Mesendoderm (in vitro differentiated cells): ENCODE measurements around the gene TMEM141. TPM values are rescaled to one million over a fixed set of nuclear protein-coding genes. Genes with fewer than 3 reads are reported as not detected.
"Not testable (repeated sequence)": the region's sequence is repeated elsewhere in the genome, so short reads cannot be mapped to it uniquely, and the experiment has no call there.

ENCODE experiments used
- DNase-seq: peaks from one replicate; pipeline ENCODE4 v3.0.0; 2013
- H2AK5ac ChIP-seq: 2 replicates; pipeline ENCODE4 v1.6.1; 2013; ENCODE audit warnings: low read length, inconsistent platforms
- H2BK120ac ChIP-seq: 2 replicates; pipeline ENCODE4 v1.6.1; 2013; ENCODE audit warnings: low read depth, mild to moderate bottlenecking, low read length, moderate library complexity, mixed read lengths
- H2BK15ac ChIP-seq: replicated peaks from 2 replicates; pipeline ENCODE4 v1.6.1; 2013; ENCODE audit warnings: low read depth, mild to moderate bottlenecking, moderate library complexity
- H2BK5ac ChIP-seq: 2 replicates; pipeline ENCODE4 v1.6.1; 2013; ENCODE audit warnings: low read length, inconsistent platforms
- H3K18ac ChIP-seq: 2 replicates; pipeline ENCODE4 v1.6.1; 2013; ENCODE audit warnings: mild to moderate bottlenecking, low read length, mixed read lengths
- H3K23ac ChIP-seq: one replicate; pipeline ENCODE4 v1.6.1; 2013; ENCODE audit warnings: low read length
- H3K27ac ChIP-seq: 2 replicates; pipeline ENCODE4 v1.5.1; 2013; ENCODE audit warnings: low read depth, mild to moderate bottlenecking, inconsistent platforms, low read length, moderate library complexity
- H3K27me3 ChIP-seq: 2 replicates; pipeline ENCODE4 v1.6.1; 2013; ENCODE audit warnings: low read length, control low read depth, mild to moderate bottlenecking, inconsistent platforms; ENCODE audit not compliant: insufficient read depth, poor library complexity
- H3K36me3 ChIP-seq: 2 replicates; pipeline ENCODE4 v1.6.1; 2013; ENCODE audit warnings: low read length, inconsistent platforms; ENCODE audit not compliant: control insufficient read depth, insufficient read depth
- H3K4ac ChIP-seq: one replicate; pipeline ENCODE4 v1.6.1; 2013; ENCODE audit warnings: low read depth, mild to moderate bottlenecking, low read length, moderate library complexity
- H3K4me1 ChIP-seq: 2 replicates; pipeline ENCODE4 v1.6.1; 2013; ENCODE audit warnings: low read depth, low read length, inconsistent platforms; ENCODE audit not compliant: control insufficient read depth
- H3K4me2 ChIP-seq: 2 replicates; pipeline ENCODE4 v1.6.1; 2013; ENCODE audit warnings: low read length
- H3K4me3 ChIP-seq: 2 replicates; pipeline ENCODE4 v1.5.1; 2013; ENCODE audit warnings: mild to moderate bottlenecking, low read length
- H3K56ac ChIP-seq: one replicate; pipeline ENCODE4 v1.6.1; 2013; ENCODE audit warnings: low read length
- H3K79me1 ChIP-seq: 2 replicates; pipeline ENCODE4 v1.6.1; 2013; ENCODE audit warnings: low read length, inconsistent platforms
- H3K79me2 ChIP-seq: 2 replicates; pipeline ENCODE4 v1.6.1; 2013; ENCODE audit warnings: mild to moderate bottlenecking, low read length; ENCODE audit not compliant: control insufficient read depth, insufficient read depth
- H3K9ac ChIP-seq: 2 replicates; pipeline ENCODE4 v1.6.1; 2013; ENCODE audit warnings: low read length, inconsistent platforms
- H4K5ac ChIP-seq: one replicate; pipeline ENCODE4 v1.6.1; 2013; ENCODE audit warnings: low read length
- H4K8ac ChIP-seq: one replicate; pipeline ENCODE4 v1.6.1; 2013; ENCODE audit warnings: low read depth, mild to moderate bottlenecking, control low read depth, low read length, moderate library complexity
- WGBS: extraction: QIAGEN DNeasy Blood & Tissue Kit; methylation state at CpG from one replicate; pipeline ENCODE4 v1.1.7; 2013; ENCODE audit warnings: low lambda C conversion rate, missing lambda C conversion rate; ENCODE audit not compliant: insufficient coverage; ENCODE audit errors: extremely low coverage; 5-methylcytosine and 5-hydroxymethylcytosine counted together
- small RNA-seq: library from polyadenylated mRNA; stranded (forward); fragments of <200 nt; extraction: miRNeasy Mini kit (QIAGEN cat#:217004); gene quantifications from one replicate; pipeline ENCODE3, GENCODE V24; 2013; ENCODE audit not compliant: insufficient read depth

TMEM141 gene

GRCh38 chr9:136840877-136841645, 49.9 kb downstream of the TMEM141 start:
- Histone ChIP-seq H3K23ac (no peak overlapping the region), H3K27me3 (no peaks in the 10 kb centered on the region), H3K18ac (no peak overlapping the region), H3K4me2 (no peak overlapping the region), H3K79me1 (no peaks in the 10 kb centered on the region), H3K56ac (no peak overlapping the region), H3K4me1 (no peaks in the 10 kb centered on the region), H3K4ac (no peak overlapping the region), H2BK15ac (no peak overlapping the region), H2BK5ac (no peak overlapping the region), H3K27ac (no peak overlapping the region), H3K36me3 (no peaks in the 10 kb centered on the region), H4K8ac (no peak overlapping the region), H2AK5ac (no peak overlapping the region), H3K4me3 (no peak overlapping the region), H4K5ac (no peak overlapping the region), H2BK120ac (no peak overlapping the region), H3K9ac (no peak overlapping the region), H3K79me2 (no peaks in the 10 kb centered on the region)
- peak; percentile 59 for DNase-seq
- WGBS: no CpG with 5 or more reads among the region's 28 CpGs

DNA sequence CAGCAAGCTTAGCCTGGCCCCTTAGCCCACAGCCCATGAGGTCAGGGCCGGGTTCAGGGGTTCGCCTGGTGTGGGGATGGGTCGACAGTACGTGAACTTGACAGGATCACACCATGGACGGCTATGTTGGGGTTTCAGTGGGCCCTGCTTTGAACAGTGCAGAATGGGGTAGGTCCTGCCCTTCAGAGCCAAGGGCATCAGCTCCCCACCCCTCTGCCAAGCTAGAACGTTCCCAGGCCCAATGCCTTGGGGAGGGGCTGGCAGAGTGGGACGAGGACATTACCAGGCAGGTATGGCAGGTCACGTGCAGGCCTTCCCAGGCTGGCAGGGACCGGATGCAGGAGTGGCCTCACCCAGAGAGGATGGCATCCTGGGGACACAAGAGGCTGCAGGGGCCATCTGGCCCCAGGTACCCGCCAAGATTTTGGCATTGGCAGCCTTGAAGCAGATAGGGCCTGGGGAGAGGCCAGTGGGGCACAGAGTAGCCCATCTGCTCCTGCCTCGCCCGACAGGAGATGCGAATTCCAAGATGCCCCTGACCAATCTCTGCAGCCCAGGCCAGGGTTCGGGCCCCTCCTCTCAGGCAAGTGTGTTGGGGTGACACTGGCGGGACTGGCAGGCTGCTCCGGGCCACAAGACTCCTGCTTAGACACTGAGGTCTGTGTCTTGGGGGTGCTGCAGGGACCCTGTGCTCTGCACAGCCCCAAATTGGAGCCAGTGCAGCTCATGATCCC, 50.7 kb downstream of the TMEM141 start:
- H3K56ac ChIP-seq, H3K4me1 ChIP-seq, H3K79me2 ChIP-seq, H2AK5ac ChIP-seq, H4K5ac ChIP-seq, H3K4ac ChIP-seq, H2BK5ac ChIP-seq, H3K36me3 ChIP-seq, H3K27me3 ChIP-seq, H3K9ac ChIP-seq, DNase-seq, H3K79me1 ChIP-seq, H3K18ac ChIP-seq, H3K27ac ChIP-seq, H3K4me2 ChIP-seq, H3K4me3 ChIP-seq, H4K8ac ChIP-seq, H2BK120ac ChIP-seq, H2BK15ac ChIP-seq, H3K23ac ChIP-seq: not testable (repeated sequence)
- no CpG with 5 or more reads among the region's 16 CpGs for WGBS

- not testable (repeated sequence) for H3K27ac ChIP-seq, H3K4me1 ChIP-seq
- WGBS: no CpG with 5 or more reads among the region's 27 CpGs
These were observed 51.3 kb downstream of the TMEM141 start, which contains the start of gene AJM1 for GRCh38 chr9:136842380-136842948. Gene AJM1 (plus strand): TSS chr9:136842478. CDS start chr9:136844415, 1,937 bp downstream.

More at GRCh38 chr9:136842380-136842948, 51.3 kb downstream of the TMEM141 start, which contains the start of gene AJM1:
- not testable (repeated sequence) for H2BK15ac ChIP-seq, H2BK120ac ChIP-seq, H3K36me3 ChIP-seq, H3K27me3 ChIP-seq, H3K79me1 ChIP-seq, H3K4ac ChIP-seq, H2BK5ac ChIP-seq, H3K4me3 ChIP-seq, H3K18ac ChIP-seq, H4K8ac ChIP-seq, H3K23ac ChIP-seq, H3K79me2 ChIP-seq, H4K5ac ChIP-seq, H2AK5ac ChIP-seq
- DNase-seq: peak; percentile 82
- Histone ChIP-seq H3K56ac (peak within 1 kb of the TSS; percentile 67), H3K9ac (peak within 1 kb of the TSS; percentile 48), H3K4me2 (peak within 1 kb of the TSS; percentile 57)

Small RNAs within 50 kb of the gene (small RNA-seq; reads per million reads assigned to genes)
- not detected for gene AL355987.2
- gene ATP6V1G1P3: not detected
- gene MIR4292: not detected
- gene MIR6722: not detected
